Measurements from ENCODE around the gene FAM187B.
A peak's percentile ranks its signal among the peaks of the same experiment; 100 is the strongest.

FAM187B gene

GRCh38 chr19:35195830-35196229 lies 32.7 kb downstream of the FAM187B start:
- peak; percentile 52 for DNase-seq (ENCODE audit: low read depth)
- no peak for TF ChIP-seq CTCF (conservative IDR thresholded peaks at IDR 0.05; ENCODE audit: low read length)

GRCh38 chr19:35194012-35194984 lies 34.2 kb downstream of the FAM187B start:
- DNase-seq (ENCODE audit: low read depth): no peak
- no peak overlapping the region for H3K4me3 ChIP-seq (ENCODE audit: low read length)
- no peak for TF ChIP-seq CTCF (conservative IDR thresholded peaks at IDR 0.05; ENCODE audit: low read length)

More at GRCh38 chr19:35195830-35196229, 32.7 kb downstream of the FAM187B start:
- no peak overlapping the region for H3K4me3 ChIP-seq (ENCODE audit: low read length)

GRCh38 chr19:35184884-35185283 lies 43.7 kb downstream of the FAM187B start:
- no peak for TF ChIP-seq CTCF (conservative IDR thresholded peaks at IDR 0.05; ENCODE audit: low read length)
- DNase-seq (ENCODE audit: low read depth): no peak
- H3K4me3 ChIP-seq (ENCODE audit: low read length): no peak overlapping the region

GRCh38 chr19:35184267-35184666 lies 44.3 kb downstream of the FAM187B start:
- no peak overlapping the region for H3K4me3 ChIP-seq (ENCODE audit: low read length)
- no peak for DNase-seq (ENCODE audit: low read depth)
- TF ChIP-seq CTCF (conservative IDR thresholded peaks at IDR 0.05; ENCODE audit: low read length): no peak

DNA sequence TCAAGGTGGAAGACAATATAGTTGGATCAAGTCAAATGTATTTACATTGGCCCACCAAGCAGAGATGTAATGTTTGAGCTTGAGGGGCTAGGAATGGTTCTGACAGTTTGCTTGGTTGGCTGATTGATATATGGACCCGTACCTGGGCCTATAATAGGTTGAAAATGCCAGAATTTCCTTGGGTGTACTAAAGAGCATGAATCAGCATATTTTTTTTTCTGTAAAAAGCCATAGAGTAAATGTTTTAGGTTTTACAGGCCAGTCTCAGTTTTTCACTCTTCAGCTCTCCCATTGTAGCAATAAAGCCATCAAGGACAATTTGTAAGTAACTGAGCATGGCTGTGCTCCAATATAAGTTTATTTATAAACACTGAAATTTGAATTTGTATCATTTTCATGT lies 47.2 kb downstream of the FAM187B start:
- no peak overlapping the region for H3K4me3 ChIP-seq (ENCODE audit: low read length)
- no peak for TF ChIP-seq CTCF (conservative IDR thresholded peaks at IDR 0.05; ENCODE audit: low read length)
- no peak for DNase-seq (ENCODE audit: low read depth)

GRCh38 chr19:35179830-35180229 lies 48.7 kb downstream of the FAM187B start:
- TF ChIP-seq CTCF (conservative IDR thresholded peaks at IDR 0.05; ENCODE audit: low read length): no peak
- no peak for DNase-seq (ENCODE audit: low read depth)
- H3K4me3 ChIP-seq (ENCODE audit: low read length): no peak overlapping the region

DNA sequence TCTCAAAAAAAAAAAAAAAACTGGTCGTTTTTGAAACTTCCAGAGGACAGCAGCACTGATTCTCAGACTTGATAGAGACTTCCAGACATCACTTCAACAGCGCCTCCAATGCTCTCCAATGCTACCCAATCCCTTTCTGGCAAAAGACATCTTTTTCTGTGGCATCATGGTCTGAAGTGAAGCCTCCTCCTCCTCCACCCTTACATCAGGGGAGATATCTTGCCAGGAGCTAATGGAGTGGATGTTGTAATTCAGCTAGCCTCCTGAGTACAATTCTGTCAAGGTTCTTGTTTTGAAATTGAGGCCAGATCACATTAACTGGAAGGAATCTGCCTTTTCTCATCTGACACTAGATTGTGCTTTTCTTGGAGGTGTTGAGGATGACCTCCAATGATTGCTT lies 49.8 kb downstream of the FAM187B start:
- DNase-seq (ENCODE audit: low read depth): peak; percentile 69
- TF ChIP-seq CTCF (conservative IDR thresholded peaks at IDR 0.05; ENCODE audit: low read length): no peak
- H3K4me3 ChIP-seq (ENCODE audit: low read length): no peak overlapping the region
